ENCODE data around the gene SNX24. TPM values are rescaled to one million over a fixed set of nuclear protein-coding genes. Genes with fewer than 3 reads are reported as not detected.

Gene SNX24
- polyA plus RNA-seq, 3 donors = 3.5 to 10.6 (median 8.0) TPM

GRCh38 chr5:123051206-123051605, 205.8 kb downstream of the SNX24 start:
- Histone ChIP-seq H4K20me1 (ENCODE audit: insufficient read depth, low read length) (no peaks in the 10 kb centered on the region), H3K4me1 (ENCODE audit: control insufficient read depth in 1 of 2, insufficient read depth in 2 of 2, low read length in 2 of 2) (no peaks in the 10 kb centered on the region), H3K9ac (ENCODE audit: insufficient read depth, low read length, poor library complexity, severe bottlenecking) (no peak overlapping the region), H3K27ac (ENCODE audit: low read depth in 1 of 2, low read length in 2 of 2) (no peak overlapping the region), H3K27me3 (ENCODE audit: control insufficient read depth in 2 of 2, insufficient read depth in 2 of 2, low read length in 2 of 2) (peaks cover 4 to 6% of the 10 kb centered on the region in 2 donors), H3K4me3 (replicated peaks in 1 of 3; ENCODE audit: low read depth in 2 of 3, low read length in 3 of 3) (no peak overlapping the region), H3K4me2 (replicated peaks; ENCODE audit: extremely low read depth, low read length, poor library complexity, severe bottlenecking) (no peak overlapping the region), H3K79me2 (ENCODE audit: insufficient read depth, low read length) (no peaks in the 10 kb centered on the region), H3K36me3 (replicated peaks in 1 of 2; ENCODE audit: control insufficient read depth in 1 of 2, insufficient read depth in 2 of 2, low read length in 2 of 2) (no peaks in the 10 kb centered on the region), H3K9me3 (replicated peaks in 1 of 2; ENCODE audit: control insufficient read depth in 1 of 2, insufficient read depth in 1 of 2, low read length in 2 of 2) (peaks cover 0 to 4% of the 10 kb centered on the region in 2 donors), H2AFZ (ENCODE audit: insufficient read depth, low read depth, low read length, poor library complexity, severe bottlenecking) (no peak overlapping the region)
- Mint-ChIP-seq H3K27me3 (ENCODE audit: low read depth in 3 of 3) (peaks cover 5 to 13% (median 10%) of the 10 kb centered on the region in 3 donors), H3K9me3 (peaks cover 3 to 24% (median 8%) of the 10 kb centered on the region in 7 donors), H3K27ac (no peak overlapping the region), H3K4me3 (no peak overlapping the region), H3K4me1 (no peaks in the 10 kb centered on the region), H3K36me3 (no peaks in the 10 kb centered on the region)
- no peak for TF ChIP-seq CTCF (IDR thresholded peaks at IDR 0.05)
- DNase-seq = no peak
- intact Hi-C loops (cut with micrococcal nuclease) = no loop called here
- no CpG with 5 or more reads among the region's 2 CpGs for WGBS (ENCODE audit: insufficient coverage)

Small RNA genes lying within 50 kb of the gene (small RNA-seq; reads per million reads assigned to genes)
- not detected for gene RN7SL689P (ENCODE audit: insufficient read length, low read depth)

Other genes with a start within 250 kb of the SNX24 start
- 100 to 1,000 TPM in 2 of 3 donors, 10 to 100 TPM in 1; 84.6 to 264 (median 263) TPM for gene SNX2, start 70.5 kb upstream of the SNX24 start, polyA plus RNA-seq
- not detected for gene PPIC, start 191.1 kb downstream of the SNX24 start, polyA plus RNA-seq
- under 1 TPM in 1 of 3 donors, not detected in 2; 0.15 TPM for gene PRDM6, start 243.6 kb downstream of the SNX24 start, polyA plus RNA-seq

Measured in CD14-positive monocyte (primary cell).